Astrocyte (in vitro differentiated cells and primary cell): ENCODE measurements around the gene ZCCHC3. TPM values are rescaled to one million over a fixed set of nuclear protein-coding genes. Genes with fewer than 3 reads are reported as not detected.
A peak's percentile ranks its signal among the peaks of the same experiment; 100 is the strongest.

Experiments used
- DNase-seq: peaks from one replicate; pipeline ENCODE4 v3.0.0-alpha.2; 2010; ENCODE audit warnings: low read depth
- FAIRE-seq: peaks from 2 replicates; lab custom pipeline; 2011; peaks lifted over from hg19 to GRCh38; lab: Jason Lieb, UNC
- H2AFZ ChIP-seq: 2 replicates; pipeline ENCODE4 v1.6.0; 2012; ENCODE audit warnings: low read depth, low read length, inconsistent platforms
- H3K27ac ChIP-seq: 2 replicates; pipeline ENCODE4 v1.5.1; 2011; ENCODE audit warnings: low read depth, low read length, inconsistent platforms
- H3K27me3 ChIP-seq: 2 replicates; pipeline ENCODE4 v1.6.0; 2011; ENCODE audit warnings: low read length, inconsistent platforms; ENCODE audit not compliant: insufficient read depth
- H3K36me3 ChIP-seq: 2 replicates; pipeline ENCODE4 v1.5.1; 2011; ENCODE audit warnings: low read length, inconsistent platforms; ENCODE audit not compliant: insufficient read depth
- H3K4me1 ChIP-seq: 2 replicates; pipeline ENCODE4 v1.5.1; 2011; ENCODE audit warnings: low read length, inconsistent platforms; ENCODE audit not compliant: insufficient read depth
- H3K4me2 ChIP-seq: 2 replicates; pipeline ENCODE4 v1.6.0; 2012; ENCODE audit warnings: low read length, inconsistent platforms
- H3K4me3 ChIP-seq: 2 replicates; pipeline ENCODE4 v1.5.1; 2011; ENCODE audit warnings: low read depth, mild to moderate bottlenecking, low read length, inconsistent platforms; ENCODE audit not compliant: insufficient read depth
- H3K79me2 ChIP-seq: 2 replicates; pipeline ENCODE4 v1.6.0; 2012; ENCODE audit warnings: mild to moderate bottlenecking, low read length, inconsistent platforms; ENCODE audit not compliant: insufficient read depth
- H3K9ac ChIP-seq: 2 replicates; pipeline ENCODE4 v1.6.0; 2012; ENCODE audit warnings: mild to moderate bottlenecking, low read length, inconsistent platforms
- H3K9me3 ChIP-seq: 2 replicates; pipeline ENCODE4 v1.5.1; 2012; ENCODE audit warnings: low read depth, mild to moderate bottlenecking, low read length, inconsistent platforms; ENCODE audit not compliant: insufficient read depth
- H4K20me1 ChIP-seq: 2 replicates; pipeline ENCODE4 v1.6.0; 2012; ENCODE audit warnings: low read length, inconsistent platforms; ENCODE audit not compliant: insufficient read depth
- H3K27ac Mint-ChIP-seq: one replicate; pipeline ENCODE4 v1.8.0; 2021; ENCODE audit warnings: mild to moderate bottlenecking, mixed read lengths; ENCODE audit not compliant: unreplicated experiment
- H3K27me3 Mint-ChIP-seq: one replicate; pipeline ENCODE4 v1.8.0; 2021; ENCODE audit warnings: low read depth, mixed read lengths; ENCODE audit not compliant: unreplicated experiment
- H3K36me3 Mint-ChIP-seq: one replicate; pipeline ENCODE4 v1.8.0; 2021; ENCODE audit warnings: low read depth, mixed read lengths; ENCODE audit not compliant: unreplicated experiment
- H3K4me1 Mint-ChIP-seq: one replicate; pipeline ENCODE4 v1.8.0; 2021; ENCODE audit warnings: low read depth, mixed read lengths; ENCODE audit not compliant: unreplicated experiment
- H3K4me3 Mint-ChIP-seq: one replicate; pipeline ENCODE4 v1.8.0; 2021; ENCODE audit warnings: mild to moderate bottlenecking, moderate library complexity, mixed read lengths; ENCODE audit not compliant: unreplicated experiment
- H3K9me3 Mint-ChIP-seq: one replicate; pipeline ENCODE4 v1.8.0; 2021; ENCODE audit warnings: mild to moderate bottlenecking, mixed read lengths; ENCODE audit not compliant: unreplicated experiment
- EZH2 ChIP-seq: IDR thresholded peaks from 2 replicates; pipeline ENCODE4 v1.6.1; 2012; ENCODE audit warnings: mild to moderate bottlenecking, low read length, inconsistent platforms; ENCODE audit not compliant: insufficient read depth
- total RNA-seq: library from RNA; stranded (reverse); gene quantifications from 2 replicates; pipeline ENCODE4 v1.2.1, GENCODE V29; 2021
- TF ChIP-seq, protein P1 (sequence below): IDR thresholded peaks from 2 replicates; pipeline ENCODE4 v1.5.1; 2011; ENCODE audit warnings: low read depth, mild to moderate bottlenecking, inconsistent platforms, low read length, moderate library complexity; ENCODE audit not compliant: insufficient read depth

Gene ZCCHC3
- total RNA-seq, 1 donor from 2014 or later = 18.6 TPM

DNA sequence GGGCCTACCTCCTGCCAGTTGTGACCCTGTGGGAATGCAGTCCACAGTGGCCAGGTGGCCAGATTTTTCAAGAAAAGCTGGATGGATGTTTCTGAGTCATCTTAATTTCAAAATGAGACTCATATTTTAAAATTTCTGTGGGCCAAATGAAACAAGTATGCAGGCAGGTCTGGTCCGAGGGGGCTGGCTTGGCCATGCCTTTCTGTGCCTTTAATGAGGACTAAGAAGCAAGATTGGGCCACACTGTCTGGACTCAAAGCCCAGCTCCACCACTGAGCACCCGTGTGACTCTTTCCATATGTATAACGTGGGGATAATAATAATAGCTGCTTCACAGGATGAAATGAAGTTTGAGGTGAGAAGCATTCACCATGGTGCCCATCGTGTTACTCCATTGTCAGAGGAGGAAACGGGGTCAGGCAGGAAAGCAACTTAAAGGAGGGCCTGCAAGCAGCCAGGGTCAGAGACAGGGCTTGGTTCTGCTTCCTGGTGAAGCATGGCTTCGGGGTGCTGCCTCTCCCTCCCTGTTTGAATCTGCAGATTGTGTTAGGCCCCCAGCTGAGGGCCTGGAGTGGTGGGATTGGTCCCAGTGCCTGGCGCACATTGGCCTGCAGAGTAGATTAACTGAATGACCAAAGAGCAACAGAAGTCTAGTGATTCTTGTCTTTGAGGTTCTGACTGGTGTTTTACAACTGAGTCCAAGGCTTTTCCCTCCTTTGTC, 31.8 kb downstream of the ZCCHC3 start:
- Histone ChIP-seq H3K27me3 (no peaks in the 10 kb centered on the region), H2AFZ (no peak overlapping the region), H3K9ac (peak overlapping the region; percentile 86), H3K4me2 (peak overlapping the region; percentile 99), H3K4me1 (peaks cover 40% of the 10 kb centered on the region), H3K4me3 (peak overlapping the region; percentile 40), H3K36me3 (no peaks in the 10 kb centered on the region), H3K9me3 (no peaks in the 10 kb centered on the region), H3K27ac (peak overlapping the region; percentile 57), H4K20me1 (peaks cover 45% of the 10 kb centered on the region), H3K79me2 (peaks cover 25% of the 10 kb centered on the region)
- Mint-ChIP-seq H3K4me3 (peak overlapping the region; percentile 83), H3K27me3 (no peaks in the 10 kb centered on the region), H3K27ac (peak overlapping the region; percentile 16), H3K4me1 (peaks cover 27% of the 10 kb centered on the region), H3K36me3 (peaks cover 7% of the 10 kb centered on the region), H3K9me3 (no peaks in the 10 kb centered on the region)
- TF ChIP-seq, protein P1, sequence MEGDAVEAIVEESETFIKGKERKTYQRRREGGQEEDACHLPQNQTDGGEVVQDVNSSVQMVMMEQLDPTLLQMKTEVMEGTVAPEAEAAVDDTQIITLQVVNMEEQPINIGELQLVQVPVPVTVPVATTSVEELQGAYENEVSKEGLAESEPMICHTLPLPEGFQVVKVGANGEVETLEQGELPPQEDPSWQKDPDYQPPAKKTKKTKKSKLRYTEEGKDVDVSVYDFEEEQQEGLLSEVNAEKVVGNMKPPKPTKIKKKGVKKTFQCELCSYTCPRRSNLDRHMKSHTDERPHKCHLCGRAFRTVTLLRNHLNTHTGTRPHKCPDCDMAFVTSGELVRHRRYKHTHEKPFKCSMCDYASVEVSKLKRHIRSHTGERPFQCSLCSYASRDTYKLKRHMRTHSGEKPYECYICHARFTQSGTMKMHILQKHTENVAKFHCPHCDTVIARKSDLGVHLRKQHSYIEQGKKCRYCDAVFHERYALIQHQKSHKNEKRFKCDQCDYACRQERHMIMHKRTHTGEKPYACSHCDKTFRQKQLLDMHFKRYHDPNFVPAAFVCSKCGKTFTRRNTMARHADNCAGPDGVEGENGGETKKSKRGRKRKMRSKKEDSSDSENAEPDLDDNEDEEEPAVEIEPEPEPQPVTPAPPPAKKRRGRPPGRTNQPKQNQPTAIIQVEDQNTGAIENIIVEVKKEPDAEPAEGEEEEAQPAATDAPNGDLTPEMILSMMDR = no peak
- no peak for TF ChIP-seq EZH2
- DNase-seq (no peak), FAIRE-seq (no peak)

DNA sequence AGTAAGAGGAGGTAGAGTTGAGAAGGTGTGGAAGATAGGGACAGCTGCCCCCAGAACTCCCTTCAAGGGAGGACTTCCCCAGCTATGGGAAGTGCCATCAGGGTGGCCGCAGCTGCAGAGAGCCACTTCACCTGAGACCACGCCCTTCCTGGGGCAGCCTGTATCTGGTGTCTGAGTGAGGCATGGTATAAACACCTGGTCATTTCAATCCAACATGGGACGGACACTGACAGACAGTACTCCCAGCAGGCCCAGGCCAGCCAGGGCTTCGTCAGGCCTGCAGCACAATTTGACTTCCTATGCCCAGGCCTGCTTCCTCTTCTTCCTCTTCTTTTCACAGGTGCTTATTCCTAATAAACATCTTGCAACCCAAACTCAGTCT, 32.5 kb downstream of the ZCCHC3 start:
- Histone ChIP-seq H3K36me3 (no peaks in the 10 kb centered on the region), H3K27ac (no peak overlapping the region), H3K9me3 (no peaks in the 10 kb centered on the region), H3K9ac (no peak overlapping the region), H3K4me2 (peak overlapping the region; percentile 22), H3K4me1 (peaks cover 33% of the 10 kb centered on the region), H2AFZ (no peak overlapping the region), H3K4me3 (no peak overlapping the region), H3K79me2 (peaks cover 25% of the 10 kb centered on the region), H3K27me3 (no peaks in the 10 kb centered on the region), H4K20me1 (peaks cover 45% of the 10 kb centered on the region)
- Mint-ChIP-seq H3K27me3 (no peaks in the 10 kb centered on the region), H3K4me3 (peak overlapping the region; percentile 57), H3K9me3 (no peaks in the 10 kb centered on the region), H3K4me1 (peaks cover 27% of the 10 kb centered on the region), H3K36me3 (peaks cover 12% of the 10 kb centered on the region), H3K27ac (peak overlapping the region; percentile 75)
- DNase-seq (no peak), FAIRE-seq (no peak)
- TF ChIP-seq, protein P1 = no peak
- TF ChIP-seq EZH2 = no peak
